HFF-Myc (cell line): ENCODE data around the gene CACYBP.
A peak's percentile ranks its signal among the peaks of the same experiment; 100 is the strongest.

Source experiments
- DNase-seq: peaks from one replicate; pipeline ENCODE4 v3.0.0-alpha.2; 2011; ENCODE audit warnings: low read depth; ENCODE audit errors: extremely low read depth
- H3K4me3 ChIP-seq: replicated peaks from 2 replicates; pipeline ENCODE4 v1.5.1; 2011; ENCODE audit warnings: low read depth, mild to moderate bottlenecking, control low read depth, low read length
- TF ChIP-seq, protein P1 (sequence below): IDR thresholded peaks from 2 replicates; pipeline ENCODE4 v1.5.1; 2012; ENCODE audit warnings: mild to moderate bottlenecking, low read depth, low read length, control low read depth; ENCODE audit errors: missing control alignments

The CACYBP gene, protein sequence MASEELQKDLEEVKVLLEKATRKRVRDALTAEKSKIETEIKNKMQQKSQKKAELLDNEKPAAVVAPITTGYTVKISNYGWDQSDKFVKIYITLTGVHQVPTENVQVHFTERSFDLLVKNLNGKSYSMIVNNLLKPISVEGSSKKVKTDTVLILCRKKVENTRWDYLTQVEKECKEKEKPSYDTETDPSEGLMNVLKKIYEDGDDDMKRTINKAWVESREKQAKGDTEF

DNA sequence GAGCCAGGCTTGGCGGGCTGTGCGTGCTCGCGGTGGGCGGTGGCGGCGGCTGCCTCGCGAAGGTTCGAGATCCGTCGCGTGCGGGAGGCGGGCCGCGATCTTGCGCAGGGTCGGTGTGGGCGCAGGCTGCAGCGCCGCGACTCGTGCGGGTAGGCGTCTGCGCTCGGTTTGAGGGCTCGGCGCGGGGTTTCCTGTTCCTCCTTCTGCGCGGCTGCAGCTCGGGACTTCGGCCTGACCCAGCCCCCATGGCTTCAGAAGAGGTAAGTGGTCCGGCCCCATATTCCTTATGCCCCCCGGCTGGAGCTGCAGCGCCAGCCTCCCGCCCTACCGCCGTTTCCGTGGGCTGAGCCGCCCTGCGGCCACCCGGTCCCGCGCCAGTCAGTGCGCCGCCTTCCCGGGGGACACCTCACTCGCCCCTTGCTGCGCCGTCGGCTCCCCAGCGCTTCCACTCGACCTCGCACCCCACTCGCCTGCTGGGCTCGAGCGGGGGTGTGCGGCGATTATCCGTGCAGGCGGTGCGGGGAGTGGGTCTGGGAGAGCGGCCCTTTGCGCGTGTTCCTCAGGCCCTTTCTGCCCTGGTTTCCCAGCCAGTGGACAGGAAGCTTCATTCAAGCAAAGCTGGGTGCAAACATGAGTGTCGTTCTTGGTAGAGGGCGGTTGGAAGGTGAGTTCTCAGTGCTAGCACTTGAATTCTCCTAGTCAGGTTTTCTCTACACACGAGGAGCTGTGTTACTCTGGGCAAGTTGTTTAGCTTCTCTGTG is at the start of gene CACYBP:
Gene CACYBP, plus strand, starts transcription at position 12 of the 761 bp plus-strand sequence. Its CDS starts 234 bp downstream, at position 246.
- DNase-seq = no peak
- TF ChIP-seq, protein P1, sequence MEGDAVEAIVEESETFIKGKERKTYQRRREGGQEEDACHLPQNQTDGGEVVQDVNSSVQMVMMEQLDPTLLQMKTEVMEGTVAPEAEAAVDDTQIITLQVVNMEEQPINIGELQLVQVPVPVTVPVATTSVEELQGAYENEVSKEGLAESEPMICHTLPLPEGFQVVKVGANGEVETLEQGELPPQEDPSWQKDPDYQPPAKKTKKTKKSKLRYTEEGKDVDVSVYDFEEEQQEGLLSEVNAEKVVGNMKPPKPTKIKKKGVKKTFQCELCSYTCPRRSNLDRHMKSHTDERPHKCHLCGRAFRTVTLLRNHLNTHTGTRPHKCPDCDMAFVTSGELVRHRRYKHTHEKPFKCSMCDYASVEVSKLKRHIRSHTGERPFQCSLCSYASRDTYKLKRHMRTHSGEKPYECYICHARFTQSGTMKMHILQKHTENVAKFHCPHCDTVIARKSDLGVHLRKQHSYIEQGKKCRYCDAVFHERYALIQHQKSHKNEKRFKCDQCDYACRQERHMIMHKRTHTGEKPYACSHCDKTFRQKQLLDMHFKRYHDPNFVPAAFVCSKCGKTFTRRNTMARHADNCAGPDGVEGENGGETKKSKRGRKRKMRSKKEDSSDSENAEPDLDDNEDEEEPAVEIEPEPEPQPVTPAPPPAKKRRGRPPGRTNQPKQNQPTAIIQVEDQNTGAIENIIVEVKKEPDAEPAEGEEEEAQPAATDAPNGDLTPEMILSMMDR = no peak
- peak within 1 kb of the TSS; percentile 68 for H3K4me3 ChIP-seq

DNA sequence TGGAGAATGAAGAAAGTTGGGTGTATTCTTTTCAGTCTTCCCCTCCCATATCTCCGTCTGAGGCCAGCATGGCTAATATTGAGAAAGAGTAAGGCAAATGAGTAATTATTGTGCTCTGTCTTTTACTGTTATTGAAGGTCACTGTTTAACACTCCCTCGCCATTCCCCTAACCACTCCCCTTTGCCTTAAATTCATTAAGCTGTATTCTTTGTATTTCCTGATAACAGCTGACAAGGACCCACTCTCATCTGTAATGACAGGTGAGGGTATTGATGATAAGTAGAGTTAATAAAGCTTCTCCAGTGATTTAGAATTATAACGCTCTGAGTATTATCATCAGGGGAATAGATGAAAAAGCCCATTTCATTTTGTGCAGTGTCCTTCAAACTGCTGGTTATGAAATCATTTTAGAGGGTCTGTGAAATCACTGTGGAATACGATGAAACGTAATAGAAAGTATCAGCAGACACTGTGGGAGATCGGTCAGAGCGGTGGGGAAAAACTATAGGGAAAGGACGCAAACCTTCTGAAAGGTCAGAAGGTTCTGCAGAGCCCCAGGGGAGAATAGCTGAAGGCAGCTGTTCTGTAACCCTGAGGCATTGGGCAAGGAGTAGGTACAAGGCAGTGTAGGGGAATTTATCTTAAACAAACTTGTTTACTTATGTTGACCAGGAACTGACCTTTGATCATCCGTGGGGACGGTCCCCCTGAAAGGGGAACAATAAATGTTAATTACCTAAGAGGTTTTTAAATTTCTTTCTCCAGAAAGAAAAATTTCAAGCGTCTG is 46.3 kb upstream of the CACYBP start:
- no peak overlapping the region for H3K4me3 ChIP-seq

DNA sequence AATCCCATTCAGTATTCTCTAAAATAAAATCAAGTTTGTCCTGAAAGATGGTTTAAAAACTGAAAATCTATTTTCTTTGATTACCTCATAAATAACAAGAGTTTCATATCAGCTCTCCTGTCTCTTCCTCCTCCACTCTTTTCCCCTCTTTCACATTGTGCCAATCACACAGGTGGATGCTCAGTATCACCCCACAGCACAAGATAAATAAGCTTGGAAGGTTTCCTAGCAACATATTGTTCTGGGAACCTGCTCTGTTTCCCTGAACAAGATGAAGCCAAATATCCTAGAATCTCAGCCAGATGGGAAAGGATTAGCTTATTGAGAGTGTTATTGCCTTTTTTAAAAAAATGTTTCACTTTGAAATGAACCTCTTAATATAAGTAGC is 45.7 kb upstream of the CACYBP start:
- no peak for DNase-seq
- TF ChIP-seq, protein P1 = no peak
- no peak overlapping the region for H3K4me3 ChIP-seq

More for the DNA sequence above, 46.3 kb upstream of the CACYBP start:
- TF ChIP-seq, protein P1 = no peak
- DNase-seq = no peak

DNA sequence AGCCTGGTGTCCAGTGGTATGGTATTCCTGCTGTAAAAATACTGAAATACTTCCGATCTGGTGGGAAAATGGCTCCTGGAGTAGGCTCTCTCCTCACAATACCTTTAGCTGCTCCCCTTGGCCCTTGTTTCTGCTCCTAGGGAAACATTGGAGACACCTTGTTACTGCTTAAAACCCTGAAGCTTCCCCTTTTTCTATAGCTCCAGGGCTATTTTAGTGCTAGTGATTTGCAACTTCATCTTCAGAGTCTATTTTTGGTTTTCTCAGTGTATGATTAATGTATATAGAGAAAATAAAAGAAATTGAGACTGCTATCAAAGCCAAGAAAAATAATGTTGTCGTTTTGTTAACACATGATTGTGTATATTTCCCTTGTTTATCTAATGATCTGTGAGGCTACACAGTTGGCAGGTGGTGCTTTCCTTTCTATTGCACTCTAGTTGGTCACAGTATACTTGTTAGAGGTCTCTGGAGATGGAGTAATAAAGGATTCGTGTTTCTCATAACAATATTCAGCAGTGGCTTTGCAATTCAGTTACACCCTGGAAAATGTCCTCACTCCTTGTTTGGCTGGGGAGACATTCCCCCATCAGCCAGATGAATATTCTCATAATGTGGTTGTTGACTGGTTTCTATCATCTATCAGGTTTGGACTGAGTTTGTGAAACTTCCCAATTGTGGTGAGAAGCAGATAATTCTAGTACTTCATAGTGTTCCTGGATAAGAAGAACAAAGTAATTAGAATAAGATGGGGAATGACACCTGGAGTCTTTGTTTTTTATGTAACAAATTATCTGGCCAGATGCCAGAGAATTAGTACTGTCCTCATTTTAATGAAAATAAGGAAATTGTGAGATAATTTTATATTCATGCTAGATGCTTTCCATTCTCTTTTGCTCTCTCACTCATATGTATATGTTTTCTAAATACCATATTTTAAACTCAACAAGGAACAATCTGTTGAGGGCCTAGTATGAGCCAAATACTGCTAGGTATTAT is 44.8 kb upstream of the CACYBP start:
- TF ChIP-seq, protein P1 = no peak
- no peak for DNase-seq
- no peak overlapping the region for H3K4me3 ChIP-seq

DNA sequence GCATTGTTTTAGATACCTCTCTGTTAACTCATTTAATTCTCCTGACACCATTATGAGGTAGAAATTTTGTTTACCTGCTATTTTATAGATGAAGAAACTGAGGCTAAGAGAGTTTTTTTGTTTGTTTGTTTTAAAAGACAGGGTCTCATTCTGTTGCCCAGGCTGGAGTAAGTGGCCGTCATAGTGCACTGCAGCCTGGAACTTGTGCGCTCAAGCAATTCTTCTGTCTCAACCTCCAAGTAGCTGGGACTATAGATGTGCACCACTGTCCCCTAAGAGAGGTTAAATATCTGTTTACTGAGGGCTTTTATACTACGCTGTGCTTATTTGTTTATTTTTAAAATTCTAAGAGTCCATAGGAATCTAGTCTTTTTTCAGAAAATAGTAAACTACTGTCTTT is 43.7 kb upstream of the CACYBP start:
- no peak overlapping the region for H3K4me3 ChIP-seq
- TF ChIP-seq, protein P1 = no peak
- no peak for DNase-seq

DNA sequence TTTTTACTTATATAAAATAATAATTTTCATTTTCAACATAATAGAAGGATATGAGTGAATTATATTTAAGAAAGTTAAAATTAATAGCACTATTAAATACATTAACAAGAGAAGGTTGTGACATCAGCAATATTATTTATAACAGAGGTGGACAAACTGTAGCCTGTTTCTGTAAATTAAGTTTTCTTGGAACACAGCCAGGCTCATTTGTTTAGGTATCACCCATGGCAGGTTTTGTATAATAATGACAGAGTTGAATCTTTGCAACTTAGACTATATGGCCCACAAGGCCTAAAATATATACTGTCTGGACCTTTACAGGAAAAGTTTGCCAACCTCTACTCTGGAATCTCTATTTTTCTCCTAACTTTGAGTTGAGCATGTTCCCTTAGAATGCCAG is 42.8 kb upstream of the CACYBP start:
- no peak overlapping the region for H3K4me3 ChIP-seq
- TF ChIP-seq, protein P1 = no peak
- DNase-seq = no peak
